GM19025 (cell line): ENCODE measurements around the gene TLR5.
"Not testable (repeated sequence)": the region's sequence is repeated elsewhere in the genome, so short reads cannot be mapped to it uniquely, and the experiment has no call there.

ENCODE experiments used
- ATAC-seq: cut with Tn5 transposase; IDR thresholded peaks from one replicate; pipeline ENCODE4 v1.9.1; 2021; ENCODE audit warnings: mild to moderate bottlenecking, low read depth, moderate library complexity; ENCODE audit not compliant: unreplicated experiment

TLR5 gene, protein sequence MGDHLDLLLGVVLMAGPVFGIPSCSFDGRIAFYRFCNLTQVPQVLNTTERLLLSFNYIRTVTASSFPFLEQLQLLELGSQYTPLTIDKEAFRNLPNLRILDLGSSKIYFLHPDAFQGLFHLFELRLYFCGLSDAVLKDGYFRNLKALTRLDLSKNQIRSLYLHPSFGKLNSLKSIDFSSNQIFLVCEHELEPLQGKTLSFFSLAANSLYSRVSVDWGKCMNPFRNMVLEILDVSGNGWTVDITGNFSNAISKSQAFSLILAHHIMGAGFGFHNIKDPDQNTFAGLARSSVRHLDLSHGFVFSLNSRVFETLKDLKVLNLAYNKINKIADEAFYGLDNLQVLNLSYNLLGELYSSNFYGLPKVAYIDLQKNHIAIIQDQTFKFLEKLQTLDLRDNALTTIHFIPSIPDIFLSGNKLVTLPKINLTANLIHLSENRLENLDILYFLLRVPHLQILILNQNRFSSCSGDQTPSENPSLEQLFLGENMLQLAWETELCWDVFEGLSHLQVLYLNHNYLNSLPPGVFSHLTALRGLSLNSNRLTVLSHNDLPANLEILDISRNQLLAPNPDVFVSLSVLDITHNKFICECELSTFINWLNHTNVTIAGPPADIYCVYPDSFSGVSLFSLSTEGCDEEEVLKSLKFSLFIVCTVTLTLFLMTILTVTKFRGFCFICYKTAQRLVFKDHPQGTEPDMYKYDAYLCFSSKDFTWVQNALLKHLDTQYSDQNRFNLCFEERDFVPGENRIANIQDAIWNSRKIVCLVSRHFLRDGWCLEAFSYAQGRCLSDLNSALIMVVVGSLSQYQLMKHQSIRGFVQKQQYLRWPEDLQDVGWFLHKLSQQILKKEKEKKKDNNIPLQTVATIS

DNA sequence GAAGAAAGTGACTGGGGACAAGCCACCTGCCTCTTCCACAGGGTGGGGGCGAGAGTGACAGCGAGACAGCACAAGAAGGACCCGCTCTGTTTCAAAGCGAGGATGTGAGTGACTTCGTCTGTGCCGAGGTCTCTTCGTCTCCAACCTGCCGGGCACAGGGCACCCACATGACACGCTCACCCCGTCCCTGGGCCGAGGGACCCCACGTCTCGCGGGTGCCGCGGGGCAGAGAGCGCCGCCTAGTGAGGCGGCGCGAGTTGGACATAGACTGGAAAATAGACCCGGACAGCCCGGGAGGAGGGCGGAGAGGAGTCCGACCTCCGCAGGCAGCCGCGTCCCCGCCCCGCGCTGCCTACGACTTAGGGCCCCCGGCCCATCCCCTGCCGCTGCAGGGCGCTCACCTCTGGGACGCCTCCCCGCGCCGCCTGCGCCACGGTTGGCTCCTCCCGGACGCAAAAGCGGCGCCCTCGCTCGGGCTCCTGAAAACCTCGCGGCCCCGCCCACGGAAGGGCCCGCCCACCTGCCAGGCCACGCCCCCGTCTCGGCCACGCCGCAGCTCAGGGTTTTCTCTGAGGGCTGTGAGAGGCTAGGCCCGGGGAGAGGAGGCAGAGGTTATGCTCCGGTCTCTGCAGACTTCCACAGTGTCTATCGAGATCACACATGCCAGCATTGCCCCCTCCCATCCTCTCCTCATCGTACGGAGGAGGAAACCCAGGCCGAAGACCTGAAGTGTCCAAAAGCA lies at the start of gene TLR5:
TLR5 (minus strand) TSS at position 454 of the 742 bp plus-strand sequence. CDS start 30,217 bp downstream, outside the sequence.
- peak; percentile 89 for ATAC-seq

DNA sequence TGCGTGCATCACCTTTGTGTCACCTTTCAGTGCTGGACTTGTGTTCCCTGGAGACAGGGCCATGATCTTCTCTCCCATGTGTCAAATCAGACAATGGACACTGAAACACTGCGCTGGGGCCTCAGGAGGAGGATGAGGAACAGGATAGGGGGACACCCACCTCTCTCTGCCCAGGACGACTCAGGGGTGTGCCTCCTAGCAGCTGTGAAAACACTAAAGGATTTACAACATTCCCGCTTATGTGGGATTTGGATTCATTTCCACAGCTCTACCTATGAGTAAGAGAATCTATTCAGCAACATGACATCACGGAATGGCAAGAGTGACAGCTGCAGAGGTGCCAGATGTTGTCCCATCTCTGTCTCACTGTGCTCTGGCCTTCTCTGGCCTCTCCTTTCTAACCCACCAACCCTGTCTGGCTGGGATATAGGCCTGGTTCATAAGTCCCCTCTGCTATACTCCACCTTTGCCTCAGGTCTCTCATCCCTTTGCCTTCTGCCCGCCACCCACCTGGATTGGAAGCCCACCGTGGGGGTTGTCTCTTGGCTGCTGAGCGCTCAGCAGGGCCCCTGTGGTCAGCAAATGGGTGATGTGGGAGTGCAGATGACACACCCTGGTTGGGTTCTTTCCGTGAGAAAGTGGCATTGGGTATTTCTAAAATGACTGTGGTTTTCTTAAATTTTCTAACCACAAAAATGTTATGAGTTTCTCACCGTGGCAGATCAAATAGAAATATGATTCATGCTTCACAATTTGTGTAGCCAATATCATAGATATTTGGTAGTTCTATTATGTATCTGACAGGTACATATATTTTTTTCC lies 47.1 kb upstream of the TLR5 start:
- ATAC-seq, result peak; percentile 65

DNA sequence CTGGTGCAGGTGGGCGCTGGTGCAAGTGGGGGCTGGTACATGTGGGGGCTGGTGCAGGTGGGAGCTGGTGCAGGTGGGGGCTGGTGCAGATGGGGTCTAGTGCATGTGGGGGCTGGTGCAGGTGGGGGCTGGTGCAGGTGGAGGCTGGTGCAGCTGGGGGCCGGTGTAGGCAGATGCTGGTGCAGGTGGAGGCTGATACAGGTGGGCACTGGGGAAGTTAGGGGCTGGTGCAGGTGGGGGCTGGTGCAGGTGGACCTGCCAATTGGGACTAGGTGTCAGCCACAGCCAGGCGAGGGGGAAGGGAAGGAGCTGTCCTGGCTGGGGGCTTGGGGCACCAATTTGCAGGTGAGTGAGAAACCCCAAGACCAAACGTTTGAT lies 46.5 kb upstream of the TLR5 start:
- ATAC-seq, result no peak

DNA sequence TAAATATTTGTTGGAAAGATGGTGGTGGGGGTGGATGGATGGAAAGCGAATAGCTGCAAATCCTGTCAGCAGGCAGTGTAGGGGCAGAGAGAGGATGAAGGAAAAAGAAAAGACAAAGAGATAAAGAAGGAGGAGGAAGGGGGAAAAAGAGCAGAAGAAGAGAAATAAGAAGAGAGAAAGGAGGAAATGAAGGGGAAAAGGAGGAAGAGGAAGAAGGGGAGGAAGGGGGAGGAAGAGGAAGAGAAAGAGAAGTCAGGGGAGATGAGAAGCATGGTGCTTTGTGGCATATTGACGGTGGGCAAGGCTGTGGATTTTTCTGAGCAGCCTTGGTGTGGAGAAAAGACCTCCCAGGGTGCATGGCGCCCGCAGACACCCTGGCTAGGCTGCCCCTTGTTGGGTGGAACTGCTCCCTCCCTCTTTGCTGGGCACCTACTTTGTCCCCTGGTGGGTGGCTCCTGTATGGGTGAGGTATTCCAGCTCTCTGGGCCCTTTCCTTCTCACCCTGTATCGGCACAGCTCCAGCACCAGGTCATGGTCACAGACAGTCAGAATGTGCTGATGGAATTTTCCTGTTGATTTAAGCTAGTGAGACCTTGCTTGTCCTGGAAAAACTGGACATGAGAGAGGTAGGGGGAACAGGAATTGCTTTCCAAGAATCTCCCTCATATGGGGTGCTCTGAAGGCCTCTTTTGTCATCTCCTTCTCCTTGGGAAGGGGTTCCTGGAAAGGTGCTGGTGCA lies 45.7 kb upstream of the TLR5 start:
- no peak for ATAC-seq

DNA sequence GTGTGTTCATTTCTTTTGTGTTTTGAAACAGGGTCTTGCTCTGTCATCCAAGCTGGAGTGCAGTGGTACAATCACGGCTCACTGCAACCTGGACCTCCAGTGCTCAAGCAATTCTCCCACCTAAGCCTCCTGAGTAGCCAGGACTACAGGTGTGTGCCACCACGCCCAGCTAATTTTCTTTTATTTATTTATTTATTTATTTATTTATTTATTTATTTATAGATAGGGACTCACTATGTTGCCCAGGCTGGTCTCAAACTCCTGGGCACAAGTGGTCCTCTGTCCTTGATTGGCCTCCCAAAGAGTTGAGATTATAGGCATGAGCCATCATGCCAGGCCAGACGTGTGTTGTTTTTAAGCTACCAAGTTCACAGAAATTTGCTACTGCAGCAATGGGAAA lies 43.8 kb upstream of the TLR5 start:
- no peak for ATAC-seq

DNA sequence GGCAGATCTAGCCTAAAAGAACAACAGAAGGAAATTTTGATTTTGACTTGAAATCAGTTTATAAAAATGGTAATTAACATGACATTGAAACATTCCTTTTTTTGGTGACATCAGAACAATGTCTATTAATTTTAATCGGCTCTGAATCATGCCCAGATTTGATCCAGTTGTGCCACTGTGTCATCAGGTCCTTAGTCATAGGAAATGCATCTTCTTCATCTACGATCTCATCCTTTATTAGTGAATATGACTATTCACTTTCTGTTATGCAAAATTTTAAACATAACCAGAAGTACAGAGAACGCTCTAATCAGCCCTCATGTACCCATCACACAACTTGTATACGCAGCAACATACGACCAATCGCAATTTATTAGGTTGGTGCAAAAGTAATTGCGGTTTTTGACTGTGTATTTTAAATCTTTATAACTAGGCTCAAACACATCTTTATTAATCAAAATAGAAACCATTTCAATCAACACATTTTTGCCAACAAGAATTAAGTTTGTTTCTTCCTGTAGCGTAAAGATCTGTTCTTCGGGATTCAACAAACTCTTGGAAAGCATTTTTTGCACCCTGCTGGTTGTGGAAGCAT lies 40.3 kb upstream of the TLR5 start:
- ATAC-seq, result no peak

DNA sequence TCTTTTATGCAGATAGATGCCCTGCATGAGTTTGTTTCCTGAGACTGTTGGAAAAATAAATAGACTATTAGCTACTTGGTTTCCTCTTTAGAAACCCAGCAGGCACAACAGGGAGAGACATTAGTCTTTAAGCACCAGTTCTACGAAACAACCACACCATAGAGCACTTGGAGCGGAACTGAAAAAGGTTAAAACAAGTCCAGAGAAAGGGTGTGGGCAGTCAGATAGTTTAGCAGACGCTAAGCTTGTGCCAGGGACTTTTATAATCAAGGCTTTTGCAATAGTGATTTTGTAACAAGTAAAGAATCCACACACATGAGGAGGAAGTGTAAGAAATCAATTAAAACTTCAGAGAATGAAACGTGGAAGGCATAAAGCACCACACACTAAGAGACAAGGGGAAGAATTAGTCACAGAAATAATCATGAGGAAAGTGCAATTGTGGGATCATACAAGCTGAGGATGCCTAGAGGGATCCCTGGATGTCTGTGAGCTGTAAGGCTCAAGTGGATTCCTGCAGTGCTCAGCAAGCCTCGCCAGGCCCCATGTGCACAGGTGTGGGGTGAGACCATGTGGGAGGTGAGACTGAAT lies 37.8 kb upstream of the TLR5 start:
- ATAC-seq, result no peak

DNA sequence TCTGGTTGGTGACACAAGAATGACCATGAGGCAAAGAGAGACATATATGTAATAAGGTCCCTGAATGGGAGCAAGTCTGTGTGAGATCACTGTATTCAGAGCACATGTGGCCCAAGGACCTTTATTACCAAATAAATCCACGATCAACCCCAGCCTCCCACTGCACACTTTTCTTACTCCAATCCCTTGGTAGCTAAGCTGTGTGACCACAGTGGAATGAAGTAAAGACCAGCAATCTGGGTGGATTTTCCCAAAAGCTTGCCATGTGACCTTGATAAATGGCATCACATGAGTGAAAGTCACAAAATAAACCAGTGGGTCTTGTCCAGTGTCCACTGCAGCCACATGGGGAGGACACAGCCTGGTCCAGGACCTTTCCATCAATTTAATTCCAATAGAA lies 36.7 kb upstream of the TLR5 start:
- no peak for ATAC-seq

DNA sequence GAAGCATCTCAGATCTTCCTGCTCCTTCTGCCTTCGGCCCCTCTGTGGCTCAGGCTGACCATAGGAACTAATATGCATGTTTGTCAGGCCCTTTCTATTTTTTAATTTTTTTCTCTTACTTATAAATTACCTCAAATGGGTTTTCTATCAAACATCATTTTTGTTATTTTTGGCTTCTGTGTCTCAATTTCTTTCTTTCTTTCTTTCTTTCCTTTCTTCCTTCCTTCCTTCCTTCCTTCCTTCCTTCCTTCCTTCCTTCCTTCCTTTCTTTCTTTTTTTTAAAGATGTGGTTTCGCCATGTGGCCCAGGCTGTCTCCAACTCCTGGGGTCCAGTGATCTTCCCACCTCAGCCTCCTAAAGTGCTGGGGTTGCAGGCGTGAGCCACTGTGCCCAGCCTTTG lies 36.2 kb upstream of the TLR5 start:
- no peak for ATAC-seq

DNA sequence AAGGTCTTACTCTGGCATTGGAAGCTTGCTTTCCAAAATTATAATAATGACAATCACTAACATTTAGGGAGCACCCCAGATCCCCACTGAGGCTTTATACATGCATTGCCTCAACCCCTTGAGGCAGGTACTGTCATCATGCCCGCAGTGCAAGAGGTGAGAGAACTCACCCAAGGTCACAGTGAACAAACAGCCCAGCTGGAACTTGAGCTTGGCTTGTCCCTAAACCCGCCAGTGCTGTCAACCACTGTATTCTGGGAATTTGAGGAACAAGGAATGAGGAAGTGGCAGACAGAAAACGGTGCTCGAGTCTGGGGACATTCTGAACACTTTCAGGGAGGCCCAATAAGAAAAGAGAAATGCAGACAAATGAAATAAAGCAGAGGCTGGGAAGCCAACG lies 34.6 kb upstream of the TLR5 start:
- no peak for ATAC-seq

DNA sequence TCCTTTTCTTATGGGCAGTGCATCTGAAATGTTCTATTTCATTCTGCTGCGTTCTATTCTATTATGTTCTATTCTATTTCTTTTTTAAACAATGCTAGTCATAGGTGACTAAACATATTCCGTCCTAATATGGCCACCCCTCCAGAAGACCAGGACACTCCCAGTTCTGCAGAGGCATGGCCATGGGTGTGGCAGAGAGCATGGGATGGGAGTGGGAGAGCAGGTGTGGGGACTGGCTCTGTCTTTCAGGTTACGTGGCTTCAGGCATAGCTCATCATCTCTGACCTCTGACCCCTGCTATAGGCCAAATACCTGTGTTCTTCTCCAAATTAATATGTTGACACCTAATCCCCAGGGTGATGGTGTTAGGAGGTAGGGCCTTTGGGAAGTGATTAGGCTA lies 33.4 kb upstream of the TLR5 start:
- ATAC-seq, result no peak

DNA sequence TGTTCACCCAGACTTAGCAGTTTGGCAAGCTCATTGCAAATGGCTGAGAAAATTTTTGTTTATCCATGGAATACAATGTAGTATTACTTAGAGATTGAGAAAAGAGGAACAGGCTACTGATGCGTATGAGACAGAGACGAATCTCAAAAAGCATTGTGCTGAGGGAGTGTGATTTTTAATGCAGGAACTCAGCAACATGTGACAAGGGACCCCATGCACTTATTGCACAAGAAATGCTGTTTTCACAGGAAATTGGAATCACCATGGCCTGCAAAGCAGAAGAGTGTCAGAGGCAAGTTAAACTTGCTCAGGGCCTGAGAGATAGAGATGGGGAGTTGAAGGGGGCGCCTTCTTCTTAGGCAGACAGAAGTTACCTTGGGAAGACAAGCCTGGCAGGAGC lies 32.6 kb upstream of the TLR5 start:
- ATAC-seq, result no peak

DNA sequence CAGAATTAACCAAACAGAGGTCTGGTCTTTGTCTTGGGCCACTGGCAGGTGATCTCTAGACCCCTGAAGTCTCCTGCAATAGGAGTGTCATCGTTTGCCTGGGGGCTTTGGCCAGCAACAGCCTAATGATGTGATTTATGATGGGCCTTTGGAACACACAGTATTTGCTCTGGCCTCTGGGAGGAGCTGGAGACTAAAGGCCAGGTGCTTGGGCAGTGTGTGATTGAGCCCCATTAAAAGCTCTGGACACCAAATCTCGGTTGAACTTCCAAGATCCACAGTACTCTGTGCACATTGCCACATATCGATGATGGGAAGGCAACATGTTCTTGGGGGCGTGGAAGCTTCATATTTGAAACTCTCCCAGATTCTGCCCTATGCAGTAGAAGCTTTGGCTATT lies 32.0 kb upstream of the TLR5 start:
- ATAC-seq, result no peak

DNA sequence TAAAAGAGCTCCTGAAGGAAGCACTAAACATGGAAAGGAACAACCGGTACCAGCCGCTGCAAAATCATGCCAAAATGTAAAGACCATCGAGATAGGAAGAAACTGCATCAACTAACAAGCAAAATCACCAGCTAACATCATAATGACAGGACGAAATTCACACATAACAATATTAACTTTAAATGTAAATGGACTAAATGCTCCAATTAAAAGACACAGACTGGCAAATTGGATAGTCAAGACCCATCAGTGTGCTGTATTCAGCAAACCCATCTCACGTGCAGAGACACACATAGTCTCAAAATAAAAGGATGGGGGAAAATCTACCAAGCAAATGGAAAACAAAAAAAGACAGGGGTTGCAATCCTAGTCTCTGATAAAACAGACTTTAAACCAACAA lies 26.4 kb upstream of the TLR5 start:
- not testable (repeated sequence) for ATAC-seq

DNA sequence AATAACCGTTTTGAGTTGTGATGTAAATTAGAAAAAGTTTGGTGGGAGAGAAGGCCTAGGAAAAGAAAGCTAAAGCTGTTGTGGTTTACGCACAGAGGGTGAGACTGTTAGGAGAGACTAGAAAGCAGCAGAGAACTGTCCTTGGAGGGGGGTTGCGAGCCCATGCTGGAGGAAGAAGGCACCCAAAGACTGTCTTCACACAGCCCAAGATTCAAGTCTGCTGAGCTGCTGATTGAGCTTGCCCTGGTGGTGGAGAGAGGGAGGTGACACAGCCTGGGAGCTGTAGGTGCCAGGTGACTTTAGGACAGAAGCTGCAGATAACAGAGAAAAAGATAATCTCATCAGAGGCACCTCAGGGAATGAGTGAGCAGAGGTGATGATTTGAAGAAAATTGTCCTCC lies 18.3 kb upstream of the TLR5 start:
- ATAC-seq, result no peak

DNA sequence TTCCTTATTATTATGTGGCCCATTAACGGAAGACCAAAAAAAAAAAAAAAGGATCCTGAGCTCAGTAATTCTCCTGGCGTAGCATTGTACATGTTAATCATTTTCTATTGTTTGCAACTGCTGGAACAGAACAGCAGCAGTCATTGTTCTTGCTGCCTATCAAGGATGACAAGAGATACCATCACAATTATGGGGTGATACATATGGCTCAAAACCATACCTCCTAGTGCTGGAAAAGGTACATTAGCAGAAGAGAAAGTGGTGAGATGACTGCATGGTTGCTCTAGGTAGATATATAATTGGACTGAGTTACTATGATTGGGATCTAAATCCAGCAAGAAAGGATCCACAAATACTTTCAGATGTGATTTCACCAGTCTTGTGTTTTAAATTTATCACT lies 13.3 kb upstream of the TLR5 start:
- no peak for ATAC-seq

DNA sequence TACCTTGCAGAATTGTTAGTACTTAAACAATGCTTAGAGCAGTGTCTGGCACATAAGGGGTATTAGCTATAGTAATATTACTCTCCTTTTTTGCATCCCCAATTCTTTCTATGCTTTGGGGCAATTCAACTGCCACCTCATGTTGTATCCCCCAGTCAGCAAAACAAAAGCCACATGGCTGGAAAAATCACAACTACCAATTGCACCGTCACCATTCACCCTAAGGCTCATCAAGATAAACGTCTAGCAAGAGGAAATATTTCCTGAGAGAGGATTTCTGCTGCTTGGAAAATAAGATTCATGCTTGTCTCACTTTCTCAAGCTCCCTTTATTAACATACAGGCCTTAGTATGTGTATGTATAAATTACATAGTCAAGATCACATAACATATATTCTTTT lies 12.1 kb upstream of the TLR5 start:
- ATAC-seq, result no peak

DNA sequence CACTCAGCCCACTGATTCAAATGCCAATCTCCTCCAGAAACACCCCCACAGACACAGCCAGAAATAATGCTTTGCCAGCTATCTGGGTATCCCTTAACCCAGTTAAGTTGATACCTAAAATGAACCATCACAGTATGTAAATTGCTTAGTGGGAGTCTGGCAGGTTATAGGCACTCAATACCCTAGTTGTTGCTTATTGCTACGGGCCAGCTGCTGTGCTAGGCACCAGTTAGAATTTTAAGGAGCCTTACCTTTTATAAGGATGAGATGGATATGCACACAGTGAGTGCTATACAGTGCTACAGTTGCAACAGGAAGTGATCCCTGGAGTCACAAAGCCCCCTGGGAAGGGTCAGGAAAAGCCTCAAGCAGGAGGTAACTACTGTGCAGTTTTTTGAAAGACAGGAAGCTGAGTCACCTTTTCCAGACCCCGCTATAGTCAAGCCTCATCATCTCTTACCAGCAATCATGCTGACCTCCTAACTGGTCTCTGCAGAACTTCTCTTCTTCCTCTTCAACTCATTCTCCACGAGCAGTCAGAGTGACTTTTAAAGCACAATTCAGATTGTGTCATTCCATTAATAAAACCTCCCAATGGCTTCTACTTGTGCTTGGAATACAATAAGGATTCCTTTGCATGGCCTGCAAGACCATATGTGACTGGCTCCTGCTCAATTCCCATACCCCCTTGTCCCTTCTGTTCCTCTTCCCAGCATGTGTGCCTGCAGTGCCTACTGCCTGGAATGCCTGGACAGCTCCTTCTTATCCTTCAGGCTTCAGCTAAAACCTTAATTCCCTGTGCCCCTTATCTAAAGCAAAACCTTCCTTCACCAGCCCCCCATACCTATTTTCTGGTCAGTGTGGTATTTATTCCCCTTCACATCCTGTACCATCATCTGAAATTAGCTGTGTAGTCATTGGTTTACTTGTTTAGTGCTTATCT lies 10.4 kb upstream of the TLR5 start:
- no peak for ATAC-seq
